ENCODE data around the gene MPDZ.

The MPDZ gene

DNA sequence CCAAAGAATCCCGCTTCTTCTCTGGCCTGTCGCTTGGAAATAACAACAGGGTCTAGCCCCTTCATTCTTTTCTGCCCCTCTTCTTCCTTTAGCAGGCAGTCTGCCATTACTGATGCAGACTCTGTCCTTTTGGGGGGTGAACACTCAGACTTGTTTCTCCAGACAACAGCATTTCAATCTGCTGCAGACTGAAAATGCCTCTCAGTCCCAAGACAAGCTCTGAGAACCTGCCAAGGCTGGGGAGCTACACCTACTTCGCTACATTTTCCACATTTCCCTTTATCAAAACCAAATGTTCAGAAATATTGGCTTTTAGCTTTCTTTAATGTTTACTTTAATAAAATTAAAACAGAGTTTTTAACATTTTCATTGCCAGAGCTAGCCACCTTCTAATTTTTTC lies 152.4 kb downstream of the MPDZ start:
- DNase-seq (ENCODE audit: low read depth in 1 of 2, low spot score in 1 of 2) = no peak
- TF ChIP-seq POLR2AphosphoS5 (IDR thresholded peaks at IDR 0.05; ENCODE audit: low read depth) (no peak), GABPA (IDR thresholded peaks at IDR 0.05; ENCODE audit: low read depth) (no peak), REST (IDR thresholded peaks at IDR 0.05; ENCODE audit: insufficient replicate concordance, low read depth) (no peak), CTCF (IDR thresholded peaks at IDR 0.05; ENCODE audit: insufficient read depth, low read length) (no peak), SPI1 (IDR thresholded peaks at IDR 0.05; ENCODE audit: borderline replicate concordance, low read depth) (no peak)

DNA sequence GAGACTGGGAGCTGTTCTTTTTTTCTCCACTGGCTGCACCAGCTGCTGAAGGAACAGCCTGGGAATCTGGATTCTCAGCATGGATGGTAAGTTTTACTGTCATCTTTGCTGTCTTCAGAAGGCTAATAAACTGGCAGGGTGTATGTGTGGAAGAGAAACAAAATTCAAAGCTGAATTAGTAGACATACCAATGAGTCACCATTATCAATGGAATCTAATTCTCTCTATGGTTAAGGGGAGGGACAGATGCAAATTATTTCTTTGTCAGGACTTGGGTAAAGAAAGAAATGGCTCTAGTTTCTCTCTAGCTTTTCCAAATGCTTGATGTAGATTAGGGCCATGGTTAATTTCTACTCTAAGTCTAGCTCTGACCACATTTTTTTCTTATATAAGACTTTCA lies 154.2 kb downstream of the MPDZ start:
- no peak for DNase-seq (ENCODE audit: low read depth in 1 of 2, low spot score in 1 of 2)
- no peak overlapping the region for H3K27ac ChIP-seq (replicated peaks)
- TF ChIP-seq GABPA (IDR thresholded peaks at IDR 0.05; ENCODE audit: low read depth) (no peak), REST (IDR thresholded peaks at IDR 0.05; ENCODE audit: insufficient replicate concordance, low read depth) (no peak), POLR2AphosphoS5 (IDR thresholded peaks at IDR 0.05; ENCODE audit: low read depth) (no peak), SPI1 (IDR thresholded peaks at IDR 0.05; ENCODE audit: borderline replicate concordance, low read depth) (no peak), CTCF (IDR thresholded peaks at IDR 0.05; ENCODE audit: insufficient read depth, low read length) (no peak)
- no peaks in the 10 kb centered on the region for H3K27me3 ChIP-seq (ENCODE audit: insufficient read depth, poor library complexity, severe bottlenecking)
- no peak overlapping the region for H3K4me3 ChIP-seq (replicated peaks; ENCODE audit: insufficient read depth, low read length)

More for the DNA sequence above, 152.4 kb downstream of the MPDZ start:
- H3K27ac ChIP-seq (replicated peaks) = no peak overlapping the region
- H3K27me3 ChIP-seq (ENCODE audit: insufficient read depth, poor library complexity, severe bottlenecking) = no peaks in the 10 kb centered on the region
- no peak overlapping the region for H3K4me3 ChIP-seq (replicated peaks; ENCODE audit: insufficient read depth, low read length)

DNA sequence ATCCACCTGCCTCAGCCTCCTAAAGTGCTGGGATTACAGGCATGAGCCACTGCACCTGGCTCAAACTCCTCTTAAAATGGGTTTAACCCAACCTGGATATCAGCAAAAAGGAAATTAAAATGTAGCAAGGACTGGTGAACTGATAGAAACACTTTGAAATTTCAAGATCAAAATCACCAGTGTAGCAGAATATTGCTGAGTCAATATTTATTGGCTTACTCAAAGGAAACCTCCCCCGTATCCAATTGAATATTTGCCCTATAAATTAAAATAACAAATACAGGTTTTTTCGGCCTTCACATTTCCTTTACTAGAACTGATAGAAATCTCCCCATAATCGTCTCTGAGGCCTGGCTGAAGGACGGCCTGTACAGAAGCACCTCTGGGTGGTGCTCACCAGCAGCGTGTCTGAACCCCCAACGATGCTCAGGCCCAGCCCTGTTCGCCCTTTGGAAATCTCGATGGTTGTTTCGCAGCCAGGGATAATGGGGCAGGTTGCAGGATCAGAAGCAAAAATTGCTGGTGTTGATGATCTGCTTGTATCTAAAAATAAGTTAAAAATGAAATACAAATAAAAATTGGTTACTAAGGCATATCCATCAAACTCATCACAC lies 156.6 kb downstream of the MPDZ start:
- Histone ChIP-seq H3K27me3 (ENCODE audit: insufficient read depth, poor library complexity, severe bottlenecking) (no peaks in the 10 kb centered on the region), H3K27ac (replicated peaks) (no peak overlapping the region), H3K4me3 (replicated peaks; ENCODE audit: insufficient read depth, low read length) (no peak overlapping the region)
- TF ChIP-seq CTCF (IDR thresholded peaks at IDR 0.05; ENCODE audit: insufficient read depth, low read length) (no peak), POLR2AphosphoS5 (IDR thresholded peaks at IDR 0.05; ENCODE audit: low read depth) (no peak), REST (IDR thresholded peaks at IDR 0.05; ENCODE audit: insufficient replicate concordance, low read depth) (no peak), SPI1 (IDR thresholded peaks at IDR 0.05; ENCODE audit: borderline replicate concordance, low read depth) (no peak), GABPA (IDR thresholded peaks at IDR 0.05; ENCODE audit: low read depth) (no peak)
- no peak for DNase-seq (ENCODE audit: low read depth in 1 of 2, low spot score in 1 of 2)

Measured in HL-60 (cell line).